Lower leg skin (tissue), 3 donors: ENCODE results near the gene ABCG5.

ENCODE experiments used
- CTCF ChIP-seq, 3 donors: fragments of 450-650 bp; IDR thresholded peaks; one replicate each; pipeline ENCODE4 v1.5.1; 2016; ENCODE audit warnings: antibody characterized with exemption in 3 of 3, mild to moderate bottlenecking in 3 of 3, moderate library complexity in 2 of 3
- POLR2A ChIP-seq, 2 donors: fragments of 450-650 bp; IDR thresholded peaks; one replicate each; pipeline ENCODE4 v1.6.1; 2016 to 2017; ENCODE audit warnings: antibody characterized with exemption in 2 of 2, mild to moderate bottlenecking in 1 of 2, moderate library complexity in 1 of 2

- TF ChIP-seq CTCF (IDR thresholded peaks at IDR 0.05) (no peak), POLR2A (IDR thresholded peaks at IDR 0.05) (no peak)
Measured at GRCh38 chr2:43796206-43796605, 42.4 kb downstream of the ABCG5 start.
